ENCODE data around the gene PPP2R3A.

PPP2R3A gene

GRCh38 chr3:136146981-136147729 is 181.6 kb downstream of the PPP2R3A start:
- H3K36me3 ChIP-seq (replicated peaks in 1 of 2; ENCODE audit: control insufficient read depth in 2 of 2, insufficient read depth in 2 of 2, low read length in 2 of 2) = peaks cover 6 to 82% of the 10 kb centered on the region in 2 donors
- H3K4me2 ChIP-seq (ENCODE audit: insufficient read depth, low read length, poor library complexity, severe bottlenecking) = no peak overlapping the region
- no CpG with 5 or more reads among the region's 6 CpGs for WGBS, 2 donors (ENCODE audit: extremely low coverage in 2 of 2, insufficient read length in 2 of 2, insufficient replicate concordance in 1 of 2)
- H2BK15ac ChIP-seq (ENCODE audit: low read length) = no peak overlapping the region
- H2BK5ac ChIP-seq (ENCODE audit: low read length) = no peak overlapping the region
- H3K18ac ChIP-seq (ENCODE audit: low read length) = no peak overlapping the region
- no peak overlapping the region for H2AFZ ChIP-seq (ENCODE audit: low read length)
- H2BK12ac ChIP-seq (ENCODE audit: low read length) = no peak overlapping the region
- no peak overlapping the region for H2BK120ac ChIP-seq (ENCODE audit: low read depth, low read length)
- H3K23ac ChIP-seq (ENCODE audit: low read depth, low read length, poor library complexity) = no peak overlapping the region
- H2AK5ac ChIP-seq (ENCODE audit: low read depth, low read length) = no peak overlapping the region
- H3K27me3 ChIP-seq (ENCODE audit: control insufficient read depth in 3 of 3, insufficient read depth in 3 of 3, low read depth in 1 of 3, low read length in 3 of 3) = no peaks in the 10 kb centered on the region
- peaks cover under 1 to 7% of the 10 kb centered on the region in 2 donors for H3K4me1 ChIP-seq (ENCODE audit: control insufficient read depth in 2 of 2, insufficient read depth in 1 of 2, low read depth in 1 of 2, low read length in 2 of 2)
- no peak for DNase-seq (ENCODE audit: low spot score)
- no peak overlapping the region for H3K14ac ChIP-seq (ENCODE audit: low read length)
- no peak overlapping the region for H3K9ac ChIP-seq (ENCODE audit: low read depth, low read length, poor library complexity)
- no peak overlapping the region for H3K27ac ChIP-seq (replicated peaks; ENCODE audit: low read length)
- H4K91ac ChIP-seq (ENCODE audit: low read depth, low read length, poor library complexity) = no peak overlapping the region
- no peaks in the 10 kb centered on the region for H3K9me3 ChIP-seq (replicated peaks in 1 of 2; ENCODE audit: control insufficient read depth in 2 of 2, insufficient read depth in 1 of 2, low read depth in 1 of 2, low read length in 2 of 2)
- H3K79me1 ChIP-seq (ENCODE audit: low read depth, low read length) = peaks cover under 1% of the 10 kb centered on the region
- H3K4ac ChIP-seq (ENCODE audit: low read length) = no peak overlapping the region
- no peak overlapping the region for H4K8ac ChIP-seq (ENCODE audit: low read depth, low read length)
- no peak overlapping the region for H3K4me3 ChIP-seq (ENCODE audit: low read length in 2 of 2)

GRCh38 chr3:136149667-136150066 is 184.1 kb downstream of the PPP2R3A start:
- H2BK5ac ChIP-seq (ENCODE audit: low read length) = no peak overlapping the region
- no peak overlapping the region for H3K23ac ChIP-seq (ENCODE audit: low read depth, low read length, poor library complexity)
- no peaks in the 10 kb centered on the region for H3K9me3 ChIP-seq (replicated peaks in 1 of 2; ENCODE audit: control insufficient read depth in 2 of 2, insufficient read depth in 1 of 2, low read depth in 1 of 2, low read length in 2 of 2)
- H4K91ac ChIP-seq (ENCODE audit: low read depth, low read length, poor library complexity) = no peak overlapping the region
- DNase-seq (ENCODE audit: low spot score) = no peak
- H3K4me3 ChIP-seq (ENCODE audit: low read length in 2 of 2) = no peak overlapping the region
- peaks cover 2% of the 10 kb centered on the region for H3K79me1 ChIP-seq (ENCODE audit: low read depth, low read length)
- H2BK120ac ChIP-seq (ENCODE audit: low read depth, low read length) = no peak overlapping the region
- H3K27me3 ChIP-seq (ENCODE audit: control insufficient read depth in 3 of 3, insufficient read depth in 3 of 3, low read depth in 1 of 3, low read length in 3 of 3) = no peaks in the 10 kb centered on the region
- H4K8ac ChIP-seq (ENCODE audit: low read depth, low read length) = no peak overlapping the region
- no peak overlapping the region for H2AK5ac ChIP-seq (ENCODE audit: low read depth, low read length)
- no peak overlapping the region for H3K9ac ChIP-seq (ENCODE audit: low read depth, low read length, poor library complexity)
- no peak overlapping the region for H3K4me2 ChIP-seq (ENCODE audit: insufficient read depth, low read length, poor library complexity, severe bottlenecking)
- no CpG with 5 or more reads among the region's 3 CpGs for WGBS, 2 donors (ENCODE audit: extremely low coverage in 2 of 2, insufficient read length in 2 of 2, insufficient replicate concordance in 1 of 2)
- no peak overlapping the region for H3K4ac ChIP-seq (ENCODE audit: low read length)
- H3K4me1 ChIP-seq (ENCODE audit: control insufficient read depth in 2 of 2, insufficient read depth in 1 of 2, low read depth in 1 of 2, low read length in 2 of 2) = no peaks in the 10 kb centered on the region
- no peak overlapping the region for H3K27ac ChIP-seq (replicated peaks; ENCODE audit: low read length)
- H2BK12ac ChIP-seq (ENCODE audit: low read length) = no peak overlapping the region
- no peak overlapping the region for H2BK15ac ChIP-seq (ENCODE audit: low read length)
- no peak overlapping the region for H3K18ac ChIP-seq (ENCODE audit: low read length)
- H3K36me3 ChIP-seq (replicated peaks in 1 of 2; ENCODE audit: control insufficient read depth in 2 of 2, insufficient read depth in 2 of 2, low read length in 2 of 2) = peaks cover 7 to 83% of the 10 kb centered on the region in 2 donors
- H3K14ac ChIP-seq (ENCODE audit: low read length) = no peak overlapping the region
- no peak overlapping the region for H2AFZ ChIP-seq (ENCODE audit: low read length)

DNA sequence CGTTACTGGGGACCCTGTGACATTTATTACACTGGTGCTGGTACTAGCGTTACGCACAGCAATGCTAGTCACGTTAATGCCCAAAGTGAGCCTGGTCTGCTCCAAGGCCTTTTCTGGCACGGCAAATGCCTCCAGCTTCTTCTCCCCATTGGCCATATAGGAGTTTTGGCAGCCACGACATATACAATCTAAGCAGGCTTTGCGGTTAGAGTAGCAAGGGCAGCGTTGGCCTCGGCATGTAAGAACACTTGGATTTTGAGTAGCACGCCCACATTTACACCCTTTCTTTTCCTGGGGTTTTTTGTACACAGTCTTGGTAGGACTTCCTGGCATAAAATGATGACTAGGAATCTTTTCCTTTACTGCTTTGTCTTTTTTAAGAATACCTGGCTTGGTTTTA is 185.7 kb downstream of the PPP2R3A start:
- no peak overlapping the region for H3K18ac ChIP-seq (ENCODE audit: low read length)
- no peak overlapping the region for H2BK120ac ChIP-seq (ENCODE audit: low read depth, low read length)
- no peak overlapping the region for H2BK12ac ChIP-seq (ENCODE audit: low read length)
- H2BK5ac ChIP-seq (ENCODE audit: low read length) = no peak overlapping the region
- no peak overlapping the region for H3K23ac ChIP-seq (ENCODE audit: low read depth, low read length, poor library complexity)
- H2AFZ ChIP-seq (ENCODE audit: low read length) = no peak overlapping the region
- H2BK15ac ChIP-seq (ENCODE audit: low read length) = no peak overlapping the region
- no peak overlapping the region for H3K14ac ChIP-seq (ENCODE audit: low read length)
- H3K36me3 ChIP-seq (replicated peaks in 1 of 2; ENCODE audit: control insufficient read depth in 2 of 2, insufficient read depth in 2 of 2, low read length in 2 of 2) = peaks cover 7 to 68% of the 10 kb centered on the region in 2 donors
- H3K9me3 ChIP-seq (replicated peaks in 1 of 2; ENCODE audit: control insufficient read depth in 2 of 2, insufficient read depth in 1 of 2, low read depth in 1 of 2, low read length in 2 of 2) = no peaks in the 10 kb centered on the region
- no CpG with 5 or more reads among the region's 10 CpGs for WGBS, 2 donors (ENCODE audit: extremely low coverage in 2 of 2, insufficient read length in 2 of 2, insufficient replicate concordance in 1 of 2)
- no peak overlapping the region for H4K8ac ChIP-seq (ENCODE audit: low read depth, low read length)
- H3K27ac ChIP-seq (replicated peaks; ENCODE audit: low read length) = no peak overlapping the region
- no peak overlapping the region for H3K9ac ChIP-seq (ENCODE audit: low read depth, low read length, poor library complexity)
- no peak for DNase-seq (ENCODE audit: low spot score)
- H3K4me3 ChIP-seq (ENCODE audit: low read length in 2 of 2) = no peak overlapping the region
- H3K4me2 ChIP-seq (ENCODE audit: insufficient read depth, low read length, poor library complexity, severe bottlenecking) = no peak overlapping the region
- no peak overlapping the region for H3K4ac ChIP-seq (ENCODE audit: low read length)
- H3K27me3 ChIP-seq (ENCODE audit: control insufficient read depth in 3 of 3, insufficient read depth in 3 of 3, low read depth in 1 of 3, low read length in 3 of 3) = no peaks in the 10 kb centered on the region
- peaks cover 4% of the 10 kb centered on the region for H3K79me1 ChIP-seq (ENCODE audit: low read depth, low read length)
- H3K4me1 ChIP-seq (ENCODE audit: control insufficient read depth in 2 of 2, insufficient read depth in 1 of 2, low read depth in 1 of 2, low read length in 2 of 2) = no peaks in the 10 kb centered on the region
- no peak overlapping the region for H4K91ac ChIP-seq (ENCODE audit: low read depth, low read length, poor library complexity)
- no peak overlapping the region for H2AK5ac ChIP-seq (ENCODE audit: low read depth, low read length)

DNA sequence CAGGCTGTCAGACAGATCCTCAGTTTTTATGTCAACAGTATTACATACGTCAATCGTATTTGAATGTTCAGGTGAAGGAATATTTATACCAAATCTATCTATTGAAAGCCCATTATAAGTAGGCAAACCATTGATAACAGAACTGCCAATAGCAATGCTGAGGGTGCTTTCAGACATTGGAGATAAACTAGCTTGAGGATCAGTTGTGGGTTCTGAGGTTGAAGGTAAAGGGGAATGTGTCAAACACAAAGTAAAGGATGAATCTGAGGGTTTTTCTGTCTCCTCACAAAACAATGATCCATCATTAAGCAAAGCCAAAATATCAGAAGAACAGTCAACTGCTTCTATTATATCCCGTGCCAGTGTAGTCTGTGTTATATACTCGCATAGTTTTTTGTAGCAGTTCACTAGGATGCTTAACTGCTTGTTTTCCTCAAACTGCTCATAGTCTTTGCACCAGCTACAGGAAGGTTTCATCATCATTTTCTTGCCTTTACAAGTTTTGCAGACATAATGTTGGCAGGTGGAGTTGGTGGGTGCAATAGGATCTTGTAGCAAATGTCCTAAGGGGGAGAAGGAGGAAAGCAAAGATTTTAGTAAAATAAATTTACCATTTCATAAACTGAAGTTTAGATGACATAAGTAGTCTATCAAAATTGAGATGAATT is 186.8 kb downstream of the PPP2R3A start:
- no peak overlapping the region for H3K4ac ChIP-seq (ENCODE audit: low read length)
- no peak overlapping the region for H2AK5ac ChIP-seq (ENCODE audit: low read depth, low read length)
- no peak overlapping the region for H2BK12ac ChIP-seq (ENCODE audit: low read length)
- H4K8ac ChIP-seq (ENCODE audit: low read depth, low read length) = no peak overlapping the region
- DNase-seq (ENCODE audit: low spot score) = no peak
- no peak overlapping the region for H2BK5ac ChIP-seq (ENCODE audit: low read length)
- no peaks in the 10 kb centered on the region for H3K9me3 ChIP-seq (replicated peaks in 1 of 2; ENCODE audit: control insufficient read depth in 2 of 2, insufficient read depth in 1 of 2, low read depth in 1 of 2, low read length in 2 of 2)
- H3K27me3 ChIP-seq (ENCODE audit: control insufficient read depth in 3 of 3, insufficient read depth in 3 of 3, low read depth in 1 of 3, low read length in 3 of 3) = no peaks in the 10 kb centered on the region
- no peak overlapping the region for H3K23ac ChIP-seq (ENCODE audit: low read depth, low read length, poor library complexity)
- no peak overlapping the region for H3K4me2 ChIP-seq (ENCODE audit: insufficient read depth, low read length, poor library complexity, severe bottlenecking)
- H3K18ac ChIP-seq (ENCODE audit: low read length) = no peak overlapping the region
- no peak overlapping the region for H2BK120ac ChIP-seq (ENCODE audit: low read depth, low read length)
- no peak overlapping the region for H3K4me3 ChIP-seq (ENCODE audit: low read length in 2 of 2)
- no CpG with 5 or more reads among the region's 4 CpGs for WGBS, 2 donors (ENCODE audit: extremely low coverage in 2 of 2, insufficient read length in 2 of 2, insufficient replicate concordance in 1 of 2)
- no peak overlapping the region for H3K27ac ChIP-seq (replicated peaks; ENCODE audit: low read length)
- no peak overlapping the region for H3K14ac ChIP-seq (ENCODE audit: low read length)
- H2AFZ ChIP-seq (ENCODE audit: low read length) = no peak overlapping the region
- no peak overlapping the region for H3K9ac ChIP-seq (ENCODE audit: low read depth, low read length, poor library complexity)
- no peak overlapping the region for H4K91ac ChIP-seq (ENCODE audit: low read depth, low read length, poor library complexity)
- peaks cover 7 to 57% of the 10 kb centered on the region in 2 donors for H3K36me3 ChIP-seq (replicated peaks in 1 of 2; ENCODE audit: control insufficient read depth in 2 of 2, insufficient read depth in 2 of 2, low read length in 2 of 2)
- H3K79me1 ChIP-seq (ENCODE audit: low read depth, low read length) = peaks cover 4% of the 10 kb centered on the region
- H2BK15ac ChIP-seq (ENCODE audit: low read length) = no peak overlapping the region
- H3K4me1 ChIP-seq (ENCODE audit: control insufficient read depth in 2 of 2, insufficient read depth in 1 of 2, low read depth in 1 of 2, low read length in 2 of 2) = no peaks in the 10 kb centered on the region

Data from neuronal stem cell (in vitro differentiated cells).